K562 (cell line): Measurements from ENCODE around the gene SMC1A. TPM values are rescaled to one million over a fixed set of nuclear protein-coding genes. Genes with fewer than 3 reads are reported as not detected.

Source experiments
- BCLAF1 ChIP-seq, 2 experiments: fragments of 450-650 bp in 1 of 2; IDR thresholded peaks; 2 replicates each; pipeline ENCODE4 v1.6.1; 2011 to 2017; ENCODE audit warnings: low read depth in 2 of 2, antibody characterized with exemption in 1 of 2, borderline replicate concordance in 1 of 2, low read length in 1 of 2, mild to moderate bottlenecking in 1 of 2, mixed read lengths in 1 of 2; ENCODE audit not compliant: control insufficient read depth in 1 of 2
- BRD9 ChIP-seq: fragments of 450-650 bp; IDR thresholded peaks from 2 replicates; pipeline ENCODE4 v1.6.1; 2018; ENCODE audit warnings: low read depth; ENCODE audit not compliant: partially characterized antibody
- BRF1 ChIP-seq: IDR thresholded peaks from 3 replicates; pipeline ENCODE4 v1.6.1; 2011; ENCODE audit warnings: borderline replicate concordance, mild to moderate bottlenecking; ENCODE audit not compliant: insufficient read length; ENCODE audit errors: extremely low read depth
- CTCF ChIP-seq, 3 experiments: IDR thresholded peaks in 2 of 3; conservative IDR thresholded peaks in 1 of 3; 2 replicates each; pipeline ENCODE4 v1.5.1; 2011 to 2012; ENCODE audit warnings: low read length in 3 of 3, mild to moderate bottlenecking in 3 of 3, control low read depth in 2 of 3, improper control_type of control experiment in 1 of 3, inconsistent platforms in 1 of 3, low read depth in 1 of 3, mixed read lengths in 1 of 3, moderate library complexity in 1 of 3; ENCODE audit not compliant: insufficient read depth in 2 of 3
- ETS1 ChIP-seq: conservative IDR thresholded peaks from 2 replicates; pipeline ENCODE4 v1.6.1; 2011; ENCODE audit warnings: low read depth, mild to moderate bottlenecking, low read length; ENCODE audit not compliant: control insufficient read depth
- HNRNPL ChIP-seq: fragments of 200-400 bp; formaldehyde crosslinking; IDR thresholded peaks from 2 replicates; pipeline ENCODE4 v1.6.1; 2017; ENCODE audit warnings: low read depth, mild to moderate bottlenecking, low read length
- HOMEZ ChIP-seq: fragments of 250-450 bp; sonication (Bioruptor Pico); IDR thresholded peaks from 2 replicates; pipeline ENCODE4 v1.4.0; 2020; ENCODE audit warnings: mild to moderate bottlenecking, moderate library complexity
- MAX ChIP-seq: sonication (generic); formaldehyde crosslinking; IDR thresholded peaks from 2 replicates; pipeline ENCODE4 v1.9.0; 2022; ENCODE audit warnings: mild to moderate bottlenecking, missing genetic modification reagents
- MEF2A ChIP-seq: IDR thresholded peaks from 2 replicates; pipeline ENCODE4 v1.6.1; 2011; ENCODE audit warnings: low read depth, mild to moderate bottlenecking, low read length, moderate library complexity; ENCODE audit not compliant: control insufficient read depth
- NONO ChIP-seq, 2 experiments: fragments of 200-400 bp in 1 of 2; fragments of 450-650 bp in 1 of 2; formaldehyde crosslinking in 1 of 2; IDR thresholded peaks; 2 replicates each; pipeline ENCODE4 v1.6.1; 2017; ENCODE audit warnings: low read depth in 2 of 2, mild to moderate bottlenecking in 2 of 2, moderate library complexity in 2 of 2, low read length in 1 of 2
- PRMT5 ChIP-seq: sonication (generic); formaldehyde crosslinking; IDR thresholded peaks from 2 replicates; pipeline ENCODE4 v1.5.0; 2020; ENCODE audit warnings: missing genetic modification reagents
- SAP30 ChIP-seq: fragments of 200-600 bp; sonication (generic); IDR thresholded peaks from 2 replicates; pipeline ENCODE4 v1.6.1; 2012; ENCODE audit warnings: borderline replicate concordance, low read depth, mild to moderate bottlenecking, moderate library complexity, low read length, control low read depth, inconsistent platforms; ENCODE audit not compliant: insufficient read depth, poor library complexity, severe bottlenecking
- TAF15 ChIP-seq: fragments of 200-400 bp; formaldehyde crosslinking; IDR thresholded peaks from 2 replicates; pipeline ENCODE4 v1.6.1; 2017; ENCODE audit warnings: mild to moderate bottlenecking, low read depth, low read length, moderate library complexity
- ZBTB2 ChIP-seq: fragments of 450-650 bp; IDR thresholded peaks from 2 replicates; pipeline ENCODE4 v1.6.1; 2016; ENCODE audit warnings: antibody characterized with exemption
- ZNF124 ChIP-seq: sonication (generic); formaldehyde crosslinking; IDR thresholded peaks from 2 replicates; pipeline ENCODE4 v1.8.1; 2022; ENCODE audit warnings: missing genetic modification reagents
- ZNF263 ChIP-seq: sonication (generic); formaldehyde crosslinking; IDR thresholded peaks from 2 replicates; pipeline ENCODE4 v1.8.0; 2022; ENCODE audit warnings: mild to moderate bottlenecking, missing genetic modification reagents, borderline replicate concordance
- polyA plus RNA-seq, 8 experiments: library from polyadenylated mRNA; depleted of rRNA in 4 of 8; stranded (reverse) in 5 of 8; unstranded in 3 of 8; fragments of >200 nt; fragmentation: Nextera tagmentation in 2 of 8; fragmentation: Illumina TruSeq in 1 of 8; extraction: Ambion mirVana in 2 of 8; extraction: Trizol in 1 of 8; gene quantifications; 2 replicates each; pipeline versions ENCODE4 v1.2.1 to v1.2.3, GENCODE V29; 2011 to 2014; ENCODE audit warnings: inconsistent platforms in 1 of 8, missing spikeins in 1 of 8
- total RNA-seq, 7 experiments: library from RNA; depleted of rRNA in 6 of 7; stranded (reverse); fragments of >200 nt in 6 of 7; fragmentation: Illumina TruSeq in 2 of 7; extraction: Trizol in 2 of 7; gene quantifications; 2 replicates each; pipeline versions ENCODE4 v1.2.1 to v1.2.3, GENCODE V29; 2011 to 2021; ENCODE audit warnings: low replicate concordance in 1 of 7

The SMC1A gene
- total and polyA plus RNA-seq, 9 of the 15 experiments (the other 6 are each of a cell fraction or from before 2014, with no cell fraction given), result 28.5 to 126 (median 71.2) TPM

- no peak for TF ChIP-seq ETS1
- no peak for TF ChIP-seq ZNF124 (CRISPR knock-in tag)
- TF ChIP-seq BRD9, result peak; percentile 37
- no peak for TF ChIP-seq NONO (IDR thresholded peaks at IDR 0.05; ENCODE audit: low read depth in 2 of 2, low read length in 1 of 2)
- TF ChIP-seq BRF1, result no peak
- TF ChIP-seq BCLAF1 (IDR thresholded peaks at IDR 0.05; ENCODE audit: borderline replicate concordance in 1 of 2, control insufficient read depth in 1 of 2, low read depth in 2 of 2, low read length in 1 of 2), result no peak
- TF ChIP-seq MAX (CRISPR knock-in tag), result no peak; the same call in 1 of the 2 replicates
- TF ChIP-seq SAP30, result no peak
- no peak for TF ChIP-seq TAF15
- no peak for TF ChIP-seq PRMT5 (CRISPR knock-in tag)
- TF ChIP-seq HOMEZ (CRISPR knock-in tag), result no peak
- no peak for TF ChIP-seq HNRNPL
- TF ChIP-seq MEF2A, result no peak
- TF ChIP-seq CTCF (IDR thresholded peaks at IDR 0.05 in 2 of 3, conservative IDR thresholded peaks at IDR 0.05 in 1 of 3; ENCODE audit: insufficient read depth in 2 of 3, low read depth in 1 of 3, low read length in 3 of 3), result peak in 2 of 3 experiments; percentile 4 to 15; a peak in 1 of 6 replicates
- no peak; the same call in 1 of the 2 replicates for TF ChIP-seq ZNF263 (CRISPR knock-in tag)
- TF ChIP-seq ZBTB2, result no peak
Observed at GRCh38 chrX:53374222-53374820, 48.1 kb downstream of the SMC1A start (continued).
